H9 (cell line): ENCODE results near the gene EFL1. TPM values are rescaled to one million over a fixed set of nuclear protein-coding genes. Genes with fewer than 3 reads are reported as not detected.

ENCODE experiments used
- DNase-seq: peaks from one replicate; pipeline ENCODE4 v3.0.0-alpha.2; 2017
- H2AFZ ChIP-seq: one replicate; pipeline ENCODE4 v1.6.1; 2013; ENCODE audit warnings: mild to moderate bottlenecking, low read length, control low read depth, moderate library complexity
- H2AK5ac ChIP-seq: 2 replicates; pipeline ENCODE4 v1.6.1; 2013; ENCODE audit warnings: low read length, control low read depth, mixed read lengths; ENCODE audit not compliant: insufficient read length
- H2BK120ac ChIP-seq: one replicate; pipeline ENCODE4 v1.6.1; 2013; ENCODE audit warnings: low read depth, mild to moderate bottlenecking, low read length, control low read depth, inconsistent platforms; ENCODE audit not compliant: poor library complexity, severe bottlenecking
- H2BK12ac ChIP-seq: 2 replicates; pipeline ENCODE4 v1.6.1; 2013; ENCODE audit warnings: low read length, control low read depth, mixed read lengths, low read depth; ENCODE audit not compliant: insufficient read length
- H2BK15ac ChIP-seq: 2 replicates; pipeline ENCODE4 v1.6.1; 2013; ENCODE audit warnings: low read depth, low read length, control low read depth
- H2BK20ac ChIP-seq: one replicate; pipeline ENCODE4 v1.6.1; 2013; ENCODE audit warnings: low read depth, mild to moderate bottlenecking, low read length, control low read depth, inconsistent platforms; ENCODE audit not compliant: poor library complexity, severe bottlenecking
- H2BK5ac ChIP-seq: 2 replicates; pipeline ENCODE4 v1.6.1; 2013; ENCODE audit warnings: low read length, control low read depth, mixed read lengths; ENCODE audit not compliant: insufficient read length
- H3K14ac ChIP-seq: 2 replicates; pipeline ENCODE4 v1.6.1; 2013; ENCODE audit warnings: low read length, control low read depth; ENCODE audit not compliant: insufficient read depth
- H3K18ac ChIP-seq: 2 replicates; pipeline ENCODE4 v1.6.1; 2013; ENCODE audit warnings: low read depth, mild to moderate bottlenecking, mixed read lengths, low read length, control low read depth; ENCODE audit not compliant: insufficient read length
- H3K23ac ChIP-seq: 2 replicates; pipeline ENCODE4 v1.6.1; 2013; ENCODE audit warnings: low read length, control low read depth, mixed read lengths, low read depth; ENCODE audit not compliant: insufficient read length
- H3K23me2 ChIP-seq: 2 replicates; pipeline ENCODE4 v1.6.1; 2013; ENCODE audit warnings: low read depth, mild to moderate bottlenecking, mixed read lengths, low read length, control low read depth; ENCODE audit not compliant: insufficient read length, poor library complexity, severe bottlenecking
- H3K27ac ChIP-seq: 2 replicates; pipeline ENCODE4 v1.5.1; 2013; ENCODE audit warnings: low read length, control low read depth, mixed read lengths, low read depth; ENCODE audit not compliant: insufficient read length
- H3K27me3 ChIP-seq: 2 replicates; pipeline ENCODE4 v1.6.1; 2013; ENCODE audit warnings: low read length, control low read depth, inconsistent platforms; ENCODE audit not compliant: insufficient read depth
- H3K4ac ChIP-seq: 2 replicates; pipeline ENCODE4 v1.6.1; 2013; ENCODE audit warnings: low read depth, mild to moderate bottlenecking, control low read depth, inconsistent platforms, low read length, moderate library complexity
- H3K4me1 ChIP-seq: 2 replicates; pipeline ENCODE4 v1.6.1; 2013; ENCODE audit warnings: low read length, control low read depth, inconsistent platforms; ENCODE audit not compliant: insufficient read depth
- H3K4me2 ChIP-seq: 2 replicates; pipeline ENCODE4 v1.6.1; 2013; ENCODE audit warnings: low read length, control low read depth, mixed read lengths; ENCODE audit not compliant: insufficient read length, insufficient read depth
- H3K56ac ChIP-seq: 2 replicates; pipeline ENCODE4 v1.6.1; 2013; ENCODE audit warnings: low read depth, mild to moderate bottlenecking, mixed read lengths, low read length, control low read depth; ENCODE audit not compliant: insufficient read length
- H3K79me1 ChIP-seq: 2 replicates; pipeline ENCODE4 v1.6.1; 2013; ENCODE audit warnings: low read depth, mild to moderate bottlenecking, moderate library complexity, low read length, control low read depth, inconsistent platforms; ENCODE audit not compliant: insufficient read depth, poor library complexity, severe bottlenecking
- H3K79me2 ChIP-seq: 2 replicates; pipeline ENCODE4 v1.6.1; 2013; ENCODE audit warnings: low read length, control low read depth, inconsistent platforms; ENCODE audit not compliant: insufficient read depth
- H3K9ac ChIP-seq: 2 replicates; pipeline ENCODE4 v1.6.1; 2013; ENCODE audit warnings: low read length, control low read depth, mixed read lengths; ENCODE audit not compliant: insufficient read length; ENCODE audit errors: extremely low read depth
- H3K9me3 ChIP-seq: one replicate; pipeline ENCODE4 v1.6.1; 2013; ENCODE audit warnings: low read depth, low read length, inconsistent platforms; ENCODE audit not compliant: control insufficient read depth
- H3T11ph ChIP-seq: one replicate; pipeline ENCODE4 v1.6.1; 2013; ENCODE audit warnings: mild to moderate bottlenecking, low read length, control low read depth, inconsistent platforms
- H4K20me1 ChIP-seq: one replicate; pipeline ENCODE4 v1.6.1; 2013; ENCODE audit not compliant: control insufficient read depth, insufficient read length, insufficient read depth
- H4K5ac ChIP-seq: 2 replicates; pipeline ENCODE4 v1.6.1; 2013; ENCODE audit warnings: low read depth, mild to moderate bottlenecking, mixed read lengths, low read length, control low read depth; ENCODE audit not compliant: insufficient read length
- H4K8ac ChIP-seq: replicated peaks from 2 replicates; pipeline ENCODE4 v1.6.1; 2013; ENCODE audit warnings: low read length, control low read depth, mixed read lengths, low read depth; ENCODE audit not compliant: insufficient read length
- H4K91ac ChIP-seq: 2 replicates; pipeline ENCODE4 v1.6.1; 2013; ENCODE audit warnings: low read depth, mild to moderate bottlenecking, moderate library complexity, mixed read lengths, low read length, control low read depth; ENCODE audit not compliant: insufficient read length
- H3K27ac Mint-ChIP-seq, 3 experiments: 2 replicates in 2 of 3; 3 replicates in 1 of 3; pipeline ENCODE4 v1.8.0; 2020 to 2021; ENCODE audit warnings: mixed read lengths in 3 of 3, mild to moderate bottlenecking in 1 of 3, moderate library complexity in 1 of 3
- H3K27me3 Mint-ChIP-seq: 2 replicates; pipeline ENCODE4 v1.8.0; 2021; ENCODE audit warnings: low read depth, mild to moderate bottlenecking, moderate library complexity, mixed read lengths
- H3K36me3 Mint-ChIP-seq, 3 experiments: 2 replicates in 2 of 3; 3 replicates in 1 of 3; pipeline ENCODE4 v1.8.0; 2020 to 2021; ENCODE audit warnings: low read depth in 3 of 3, mixed read lengths in 3 of 3; ENCODE audit not compliant: insufficient read depth in 1 of 3
- H3K4me1 Mint-ChIP-seq, 2 experiments: 2 replicates each; pipeline ENCODE4 v1.8.0; 2020; ENCODE audit warnings: mixed read lengths in 2 of 2
- H3K4me3 Mint-ChIP-seq, 2 experiments: 2 replicates in 1 of 2; 3 replicates in 1 of 2; pipeline ENCODE4 v1.8.0; 2020 to 2021; ENCODE audit warnings: mild to moderate bottlenecking in 2 of 2, mixed read lengths in 2 of 2, moderate library complexity in 1 of 2
- H3K9me3 Mint-ChIP-seq, 2 experiments: 2 replicates in 1 of 2; 3 replicates in 1 of 2; pipeline ENCODE4 v1.8.0; 2020; ENCODE audit warnings: mild to moderate bottlenecking in 2 of 2, mixed read lengths in 2 of 2, moderate library complexity in 1 of 2
- WGBS: extraction: QIAGEN DNeasy Blood & Tissue Kit; methylation state at CpG from one replicate; pipeline ENCODE4 v1.1.7; 2013; ENCODE audit warnings: missing lambda C conversion rate, low lambda C conversion rate, mixed read lengths; ENCODE audit not compliant: insufficient read length; ENCODE audit errors: extremely low coverage; 5-methylcytosine and 5-hydroxymethylcytosine counted together
- total RNA-seq: library from RNA; stranded (reverse); gene quantifications from 2 replicates; pipeline ENCODE4 v1.2.1, GENCODE V29; 2021
- TF ChIP-seq, protein P1 (sequence below): fragments of 200-600 bp; sonication (generic); conservative IDR thresholded peaks from 3 replicates; pipeline ENCODE4 v1.8.0; 2021; ENCODE audit warnings: antibody characterized with exemption, mild to moderate bottlenecking

The EFL1 gene
- total RNA-seq, 1 experiment from 2014 or later, result 29.4 TPM

DNA sequence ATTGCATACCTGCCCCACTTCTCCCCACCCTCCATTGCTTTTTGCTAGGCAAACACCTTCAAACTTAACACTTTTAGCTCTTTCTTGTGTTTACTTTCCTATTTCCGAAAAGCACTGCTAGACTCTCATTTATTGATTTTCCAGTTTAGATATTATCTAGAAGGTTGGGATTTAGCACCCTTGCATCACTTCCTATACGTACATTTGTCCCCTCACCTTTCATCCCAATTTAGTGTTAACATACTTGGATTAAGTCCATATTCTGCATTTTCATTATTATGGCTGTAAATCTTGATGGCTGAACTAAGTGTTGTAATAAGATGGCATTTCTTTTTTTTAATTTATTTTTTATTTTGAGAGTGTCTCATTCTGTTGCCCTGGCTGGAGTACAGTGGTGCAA lies 47.3 kb upstream of the EFL1 start:
- Histone ChIP-seq H3K4me2 (no peak overlapping the region), H3K23me2 (no peaks in the 10 kb centered on the region), H2BK20ac (no peak overlapping the region), H2BK5ac (no peak overlapping the region), H3K4ac (no peak overlapping the region), H3K18ac (no peak overlapping the region), H4K20me1 (no peaks in the 10 kb centered on the region), H3K9ac (no peak overlapping the region), H2BK120ac (no peak overlapping the region), H3K79me1 (no peaks in the 10 kb centered on the region), H3K56ac (no peak overlapping the region), H3T11ph (no peak overlapping the region), H3K9me3 (no peaks in the 10 kb centered on the region), H4K5ac (no peak overlapping the region), H3K23ac (no peak overlapping the region), H3K14ac (no peak overlapping the region), H3K79me2 (no peaks in the 10 kb centered on the region), H3K27ac (no peak overlapping the region), H2AFZ (no peak overlapping the region), H4K8ac (no peak overlapping the region), H2AK5ac (no peak overlapping the region), H2BK12ac (no peak overlapping the region), H2BK15ac (no peak overlapping the region), H4K91ac (no peak overlapping the region), H3K27me3 (no peaks in the 10 kb centered on the region), H3K4me1 (no peaks in the 10 kb centered on the region)
- H3K27ac Mint-ChIP-seq, result no peak overlapping the region
- peaks cover 8 to 9% of the 10 kb centered on the region in 2 experiments; a peak in 4 of 5 replicates for H3K9me3 Mint-ChIP-seq
- H3K36me3 Mint-ChIP-seq, result peaks cover 0 to 5% (median 0%) of the 10 kb centered on the region in 3 experiments; a peak in 1 of 7 replicates
- TF ChIP-seq, protein P1, sequence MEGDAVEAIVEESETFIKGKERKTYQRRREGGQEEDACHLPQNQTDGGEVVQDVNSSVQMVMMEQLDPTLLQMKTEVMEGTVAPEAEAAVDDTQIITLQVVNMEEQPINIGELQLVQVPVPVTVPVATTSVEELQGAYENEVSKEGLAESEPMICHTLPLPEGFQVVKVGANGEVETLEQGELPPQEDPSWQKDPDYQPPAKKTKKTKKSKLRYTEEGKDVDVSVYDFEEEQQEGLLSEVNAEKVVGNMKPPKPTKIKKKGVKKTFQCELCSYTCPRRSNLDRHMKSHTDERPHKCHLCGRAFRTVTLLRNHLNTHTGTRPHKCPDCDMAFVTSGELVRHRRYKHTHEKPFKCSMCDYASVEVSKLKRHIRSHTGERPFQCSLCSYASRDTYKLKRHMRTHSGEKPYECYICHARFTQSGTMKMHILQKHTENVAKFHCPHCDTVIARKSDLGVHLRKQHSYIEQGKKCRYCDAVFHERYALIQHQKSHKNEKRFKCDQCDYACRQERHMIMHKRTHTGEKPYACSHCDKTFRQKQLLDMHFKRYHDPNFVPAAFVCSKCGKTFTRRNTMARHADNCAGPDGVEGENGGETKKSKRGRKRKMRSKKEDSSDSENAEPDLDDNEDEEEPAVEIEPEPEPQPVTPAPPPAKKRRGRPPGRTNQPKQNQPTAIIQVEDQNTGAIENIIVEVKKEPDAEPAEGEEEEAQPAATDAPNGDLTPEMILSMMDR, result no peak
- no peak for DNase-seq
- no peak overlapping the region for H3K4me3 Mint-ChIP-seq
- WGBS, result no CpG with 5 or more reads among the region's 2 CpGs
- H3K27me3 Mint-ChIP-seq, result peaks cover 3% of the 10 kb centered on the region
- no peaks in the 10 kb centered on the region for H3K4me1 Mint-ChIP-seq
